Measurements from ENCODE around the gene PROM2.
A peak's percentile ranks its signal among the peaks of the same experiment; 100 is the strongest.

Gene PROM2

DNA sequence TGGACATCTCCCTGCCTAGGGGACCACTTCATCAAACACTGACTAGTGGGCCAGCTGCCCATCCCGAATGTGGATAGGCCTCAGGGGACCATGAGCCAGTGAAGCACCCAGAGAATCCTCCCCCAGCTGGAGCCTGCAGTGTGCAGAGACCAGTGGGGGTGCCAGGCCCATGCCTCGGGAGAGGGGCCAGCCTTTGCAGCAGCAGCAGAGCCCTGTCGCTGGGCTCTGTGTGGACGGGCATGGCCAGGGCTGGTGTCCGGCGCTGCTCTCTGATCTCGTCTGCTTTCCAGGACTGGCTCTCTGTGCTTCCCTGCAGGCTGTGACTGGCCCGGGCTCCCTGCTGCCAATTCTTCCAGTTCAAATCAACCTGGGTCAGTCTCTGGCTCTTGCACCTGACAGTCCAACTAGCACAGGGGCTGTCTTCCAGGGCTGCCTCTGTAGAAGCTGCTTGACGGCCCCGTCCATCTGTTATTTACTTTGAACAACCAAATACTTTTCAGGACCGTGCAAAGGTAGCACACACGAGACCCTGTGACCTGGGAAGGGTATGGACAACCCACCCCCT is 34.3 kb downstream of the PROM2 start:
- no peak for DNase-seq

GRCh38 chr2:95309599-95309998 is 35.4 kb downstream of the PROM2 start:
- DNase-seq: no peak

- DNase-seq: no peak
Measured at GRCh38 chr2:95310216-95310615, 36.0 kb downstream of the PROM2 start.

- DNase-seq: no peak
Measured at GRCh38 chr2:95310651-95311050, 36.4 kb downstream of the PROM2 start.

GRCh38 chr2:95311815-95312542 is 37.7 kb downstream of the PROM2 start:
- DNase-seq: no peak

GRCh38 chr2:95312543-95313201 is 38.4 kb downstream of the PROM2 start:
- DNase-seq: no peak

DNA sequence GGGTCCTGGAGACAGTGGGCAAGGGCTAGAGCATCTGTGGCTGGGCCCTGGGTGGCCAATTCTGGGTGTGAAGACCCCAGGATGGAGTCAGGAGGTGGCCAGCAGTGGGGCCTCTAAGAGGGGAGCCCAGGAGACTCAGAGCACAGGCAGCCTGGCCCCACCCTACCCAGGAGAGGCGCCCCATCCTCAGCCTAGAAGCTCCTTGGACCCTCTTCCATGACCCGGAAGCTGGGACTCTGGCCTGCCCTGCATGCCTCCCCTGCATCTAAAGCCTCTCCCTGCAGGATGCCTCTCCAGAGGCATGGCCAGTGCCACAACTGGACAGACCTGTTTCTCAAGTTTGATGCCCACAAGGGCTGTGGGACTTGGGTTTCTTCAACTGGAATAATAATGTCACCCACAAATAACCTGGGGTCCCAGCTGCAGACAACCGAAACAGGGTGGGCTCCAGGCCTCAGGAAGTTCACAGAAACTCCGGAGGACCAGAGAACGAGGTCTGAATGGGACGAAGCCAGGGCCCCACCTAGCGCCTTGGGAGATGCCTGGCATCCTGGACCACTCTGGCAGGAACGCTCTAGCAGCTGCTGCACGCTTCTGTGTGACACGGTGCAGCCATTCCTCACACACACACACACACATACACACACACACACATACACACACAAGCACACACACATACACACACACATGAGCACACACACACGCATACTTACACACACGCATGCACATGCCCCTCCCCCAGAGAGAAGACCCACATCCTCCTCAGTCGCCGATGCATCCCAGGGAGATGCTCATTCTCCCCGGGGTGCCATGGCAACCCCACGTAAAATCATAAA is 39.3 kb downstream of the PROM2 start:
- DNase-seq: no peak

DNA sequence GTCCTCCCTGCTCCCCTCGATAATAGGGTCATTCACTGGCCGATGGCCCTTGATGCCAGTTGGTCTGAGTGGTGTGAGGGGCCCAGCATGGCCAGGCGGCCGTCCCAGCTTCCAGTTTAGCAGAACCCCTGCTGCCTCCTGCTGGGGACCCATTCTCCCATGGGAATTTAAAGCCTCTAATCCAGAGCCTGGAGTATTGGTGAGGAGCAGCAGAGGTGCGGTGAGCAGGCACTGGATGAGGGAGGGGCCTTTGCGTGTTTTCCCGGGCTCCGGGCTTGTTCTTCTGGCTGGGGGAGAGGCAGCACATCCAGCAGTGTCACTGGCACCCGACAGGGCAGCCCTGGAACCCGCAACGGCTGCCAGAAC is 40.3 kb downstream of the PROM2 start:
- DNase-seq: no peak

DNA sequence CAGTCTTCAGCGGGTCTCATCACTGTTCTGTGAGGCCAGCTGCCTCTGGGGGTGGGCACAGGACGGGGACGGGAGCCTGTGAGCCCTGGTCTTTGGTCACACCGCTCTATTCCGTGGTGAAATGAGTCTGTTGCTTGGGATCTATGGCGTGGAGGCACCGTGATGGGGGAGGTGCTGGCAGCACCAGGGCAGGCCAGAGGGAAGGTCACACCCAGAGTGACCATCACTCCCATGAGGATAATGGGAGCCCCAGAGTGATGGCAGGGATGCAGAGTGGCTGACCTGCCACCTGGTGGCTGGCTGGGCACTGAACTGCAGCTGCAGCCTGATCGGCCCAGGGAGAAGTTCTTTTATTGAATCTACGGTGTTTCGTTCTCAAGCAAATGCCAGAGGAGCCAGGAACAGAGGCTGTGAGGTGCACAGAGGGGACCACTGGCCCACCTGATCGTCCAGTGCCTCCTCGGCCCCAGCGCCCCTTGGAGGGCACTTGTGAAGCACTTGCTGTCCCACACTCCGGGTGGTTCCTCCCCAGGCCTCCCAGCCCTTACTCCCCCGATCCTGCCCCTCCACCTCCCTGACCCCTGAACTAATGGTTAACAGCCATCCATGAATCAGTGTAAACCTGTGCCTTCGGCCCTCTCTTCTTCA is 40.8 kb downstream of the PROM2 start:
- peak; percentile 46 for DNase-seq

DNA sequence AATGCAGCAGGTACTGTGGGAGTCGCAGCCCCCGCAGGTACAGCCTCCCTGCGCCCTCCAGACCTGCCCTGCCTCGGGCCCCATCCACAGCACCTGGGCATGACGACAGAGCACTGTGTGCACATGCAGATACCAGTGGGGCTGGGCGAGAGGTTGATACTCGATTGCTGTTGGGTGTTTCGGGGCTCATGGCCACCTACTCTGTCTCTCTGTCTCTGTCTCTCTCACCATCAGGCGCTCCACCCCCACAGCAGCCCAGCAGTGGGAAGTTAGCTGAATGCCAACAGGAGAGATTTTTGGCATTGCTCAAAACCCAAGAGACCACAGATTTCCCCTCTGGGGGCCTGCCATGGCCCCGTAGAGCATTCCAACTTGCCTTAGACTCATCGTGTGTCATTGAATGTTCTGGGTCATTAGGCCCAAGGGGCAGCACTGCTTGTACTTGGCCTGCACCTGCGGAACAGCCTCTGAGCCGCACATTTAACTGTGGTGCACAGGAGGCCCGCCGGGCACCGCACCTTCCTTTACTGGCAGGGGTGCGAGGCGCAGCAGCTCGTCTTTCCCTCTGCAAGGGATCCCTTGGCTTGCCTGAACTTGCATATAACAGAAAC is 41.7 kb downstream of the PROM2 start:
- DNase-seq: no peak

DNA sequence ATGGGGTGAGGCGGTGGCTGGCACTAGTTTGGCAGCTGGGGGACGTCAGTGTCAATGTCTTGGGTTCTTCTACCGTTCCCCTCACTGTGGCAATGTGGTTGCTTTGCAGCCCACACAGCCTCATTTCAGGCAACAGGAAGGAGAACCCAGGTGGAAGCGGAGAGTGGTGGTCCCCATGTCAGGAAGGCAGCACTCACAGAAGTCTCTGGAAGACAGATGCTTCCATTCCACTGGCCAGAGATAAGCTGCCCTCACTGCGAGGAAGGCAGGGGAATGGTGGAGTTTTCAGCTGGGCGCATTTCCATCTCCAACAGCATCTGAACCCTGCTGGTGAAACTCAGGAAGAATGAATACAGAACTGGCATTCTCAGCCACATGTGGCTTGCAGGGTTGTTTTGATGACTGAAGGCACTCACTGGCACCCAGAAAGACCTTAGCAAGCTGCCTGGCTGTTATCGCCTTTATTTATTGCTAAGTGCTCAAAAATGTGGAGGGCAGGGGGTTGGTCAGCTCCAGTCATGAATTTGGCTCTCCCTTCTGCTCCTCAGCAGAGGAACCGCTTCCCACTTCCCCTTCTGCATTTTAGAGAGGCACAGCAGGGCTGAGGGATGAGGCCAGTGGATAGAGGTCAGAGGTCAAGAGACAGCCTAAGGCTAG is 42.3 kb downstream of the PROM2 start:
- DNase-seq: no peak

- DNase-seq: no peak
Measured at GRCh38 chr2:95317123-95317500, 42.9 kb downstream of the PROM2 start.

GRCh38 chr2:95317665-95318425 is 43.6 kb downstream of the PROM2 start:
- DNase-seq: no peak

GRCh38 chr2:95318431-95319220 is 44.4 kb downstream of the PROM2 start:
- no peak for DNase-seq

DNA sequence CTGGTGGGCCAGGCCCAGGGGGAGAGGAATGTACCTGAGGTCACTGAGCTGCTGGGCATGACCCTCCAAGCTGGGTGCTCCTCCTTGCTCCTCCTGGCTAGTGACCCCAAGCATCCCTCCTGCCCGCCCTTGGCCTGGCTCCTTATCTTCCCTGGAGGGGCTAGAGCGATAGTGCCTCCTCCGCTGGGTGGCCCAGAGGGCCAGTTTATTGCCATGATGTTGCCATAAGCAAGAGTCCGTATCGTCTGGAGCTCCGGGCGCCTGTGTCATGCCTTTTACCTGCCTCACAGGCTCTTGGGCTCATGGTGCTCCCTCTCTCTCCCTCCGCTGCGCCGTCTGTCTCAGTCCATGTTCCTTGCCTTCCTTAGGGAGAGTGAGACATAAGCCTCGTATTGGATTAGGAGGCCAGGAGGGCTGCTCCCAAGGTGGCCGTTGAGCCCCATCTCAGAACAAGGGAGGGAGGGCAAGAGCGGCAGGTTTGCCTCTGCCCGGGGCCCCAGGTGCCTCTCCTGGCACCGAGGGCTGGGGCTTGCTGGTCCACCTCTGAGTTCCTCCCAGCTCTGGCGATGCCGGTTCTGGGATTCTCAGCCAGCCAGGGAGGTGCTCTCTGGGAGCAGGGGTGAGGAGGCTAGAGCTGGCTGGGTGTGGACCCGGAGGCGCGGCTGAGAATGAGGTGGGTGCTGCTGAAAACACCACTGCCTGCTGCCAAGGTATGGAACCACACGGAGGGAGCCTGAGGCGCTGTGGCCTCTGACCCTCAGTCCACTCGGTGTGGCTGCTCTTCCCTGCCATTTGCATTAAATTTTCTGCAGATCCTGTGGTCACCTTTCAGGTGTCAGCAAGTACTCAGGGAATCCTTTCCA is 45.5 kb downstream of the PROM2 start:
- no peak for DNase-seq

- no peak for DNase-seq
Measured at GRCh38 chr2:95320344-95320712, 46.1 kb downstream of the PROM2 start.

DNA sequence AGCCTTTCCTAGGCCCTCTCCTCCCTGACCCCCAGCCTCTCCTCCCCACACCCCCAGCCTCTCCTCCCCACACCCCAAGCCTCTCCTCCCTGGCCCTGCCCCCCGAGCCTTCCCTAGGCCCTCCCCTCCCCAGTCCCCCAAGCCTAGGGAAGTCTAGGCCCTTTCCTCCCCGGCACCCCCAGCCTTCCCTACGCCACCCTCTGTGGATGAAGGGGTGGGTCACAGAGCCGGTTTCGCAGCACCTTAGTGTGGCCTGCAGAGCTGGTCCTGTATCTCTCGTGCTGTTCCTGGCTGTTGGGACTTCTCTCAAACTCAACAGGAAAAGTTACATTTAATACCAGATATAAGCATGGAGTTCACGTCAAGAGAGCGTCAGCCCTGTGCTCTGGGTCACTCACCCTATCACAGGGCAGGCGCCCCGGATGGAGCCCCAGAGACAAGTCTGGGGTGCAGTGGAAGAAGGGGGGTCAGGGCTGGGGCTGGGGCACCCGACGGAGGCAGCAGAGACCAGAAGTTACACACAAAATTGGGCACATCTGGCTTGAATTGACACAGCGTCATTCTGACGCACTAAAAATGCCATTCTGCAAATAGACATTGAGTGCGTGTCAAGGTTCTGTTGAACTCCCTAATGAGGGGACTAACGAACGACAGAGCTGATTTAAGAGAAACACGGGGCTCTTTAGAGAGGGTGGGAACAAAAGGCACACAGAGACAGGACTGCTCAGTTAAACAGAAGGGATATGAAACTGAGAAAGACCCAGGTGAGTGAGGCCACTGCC is 46.9 kb downstream of the PROM2 start:
- DNase-seq: no peak

DNA sequence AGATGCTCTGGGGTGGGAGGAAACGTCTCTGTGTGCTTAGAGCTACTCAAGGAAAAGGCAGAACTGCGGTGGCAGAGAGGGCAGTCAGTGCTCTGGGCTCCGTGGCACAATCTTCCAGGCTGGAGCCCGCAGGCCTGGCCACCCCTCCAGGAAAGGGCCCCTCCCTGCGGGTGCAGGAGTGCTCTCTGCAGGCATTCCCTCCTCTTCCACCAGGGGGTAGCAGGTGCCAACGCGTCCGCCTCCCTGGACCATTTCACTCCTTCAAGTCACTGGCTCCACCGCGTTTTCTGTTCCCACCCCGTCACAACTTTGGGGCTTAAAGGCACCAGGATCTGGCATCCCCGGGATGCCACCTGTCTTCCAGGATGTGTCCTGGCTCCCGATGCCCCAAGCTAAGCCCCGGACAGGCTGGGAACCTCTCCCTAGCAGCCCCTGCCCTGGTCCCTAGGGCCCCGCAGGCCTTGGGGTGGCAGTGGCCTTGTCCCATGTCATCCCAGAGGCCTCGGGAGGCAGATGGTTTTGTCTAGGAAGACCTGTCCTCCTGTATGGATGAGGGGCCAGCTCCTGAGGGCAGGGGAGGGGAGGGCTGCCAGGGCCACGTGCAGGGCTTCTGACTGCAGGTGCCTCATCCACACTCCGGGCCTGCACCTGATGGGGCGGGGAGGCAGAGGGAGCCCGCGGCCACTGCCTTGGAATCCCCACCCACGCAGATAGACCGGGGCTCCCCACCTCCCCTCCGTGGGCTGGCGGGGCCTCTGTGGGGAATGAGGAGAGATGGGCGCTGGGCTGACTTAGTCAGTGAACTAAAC is 49.3 kb downstream of the PROM2 start:
- no peak for DNase-seq
